Stomach (tissue), 9 donors: ENCODE measurements around the gene RCAN2. TPM values are rescaled to one million over a fixed set of nuclear protein-coding genes. Genes with fewer than 3 reads are reported as not detected.

ENCODE experiments used
- DNase-seq, 2 donors: peaks; one replicate each; pipeline versions ENCODE4 v3.0.0 to v3.0.0-alpha.2; 2013 to 2019
- H3K27ac ChIP-seq, 5 donors: fragments of 200-600 bp in 4 of 5; sonication (generic) in 4 of 5; one replicate each; pipeline ENCODE4 v1.5.1; 2013 to 2019; ENCODE audit warnings: mild to moderate bottlenecking in 1 of 5, moderate library complexity in 1 of 5
- H3K27me3 ChIP-seq, 3 donors: fragments of 200-600 bp; sonication (generic); one replicate each; pipeline ENCODE4 v1.5.1; 2017 to 2019; ENCODE audit warnings: mixed run types in 1 of 3
- H3K36me3 ChIP-seq, 4 donors: fragments of 200-600 bp; sonication (generic); 1 replicate in 3 of 4; 2 replicates in 1 of 4; pipeline ENCODE4 v1.5.1; 2016 to 2019
- H3K4me1 ChIP-seq, 4 donors: fragments of 200-600 bp; sonication (generic); one replicate each; pipeline ENCODE4 v1.5.1; 2016 to 2019
- H3K4me3 ChIP-seq, 4 donors: fragments of 200-600 bp; sonication (generic) in 3 of 4; one replicate each; pipeline ENCODE4 v1.5.1; 2016 to 2019; ENCODE audit warnings: mild to moderate bottlenecking in 1 of 4
- H3K9me3 ChIP-seq, 4 donors: fragments of 200-600 bp; sonication (generic); one replicate each; pipeline ENCODE4 v1.5.1; 2016 to 2019
- CTCF ChIP-seq, 7 experiments: fragments of 450-650 bp in 4 of 7; fragments of 200-600 bp in 3 of 7; sonication (generic) in 3 of 7; IDR thresholded peaks; one replicate each; pipeline ENCODE4 v1.5.1; 2016 to 2019; ENCODE audit warnings: antibody characterized with exemption in 7 of 7, control low read depth in 2 of 7, mild to moderate bottlenecking in 1 of 7
- EP300 ChIP-seq: sonication (generic); formaldehyde crosslinking; IDR thresholded peaks from one replicate; pipeline ENCODE4 v1.6.1; 2017; ENCODE audit warnings: antibody characterized with exemption
- POLR2A ChIP-seq, 4 donors: fragments of 450-650 bp; IDR thresholded peaks; one replicate each; pipeline ENCODE4 v1.6.1; 2016; ENCODE audit warnings: antibody characterized with exemption in 4 of 4, control low read depth in 2 of 4, mild to moderate bottlenecking in 1 of 4, moderate library complexity in 1 of 4
- POLR2AphosphoS5 ChIP-seq, 3 donors: sonication (generic); formaldehyde crosslinking; IDR thresholded peaks; one replicate each; pipeline ENCODE4 v1.6.1; 2016; ENCODE audit warnings: antibody characterized with exemption in 3 of 3
- WGBS, 5 donors: extraction: QIAGEN DNeasy Blood & Tissue Kit in 3 of 5; methylation state at CpG; one replicate each; pipeline versions ENCODE4 v1.1.5 to v1.1.7; 2013 to 2018; 5-methylcytosine and 5-hydroxymethylcytosine counted together
- intact Hi-C: fragments of 100-400 bp; cut with DNase I; formaldehyde crosslinking; loops from one replicate; pipeline ENCODE4 v1.15.1; 2023; ENCODE audit warnings: low total_unique reads
- polyA plus RNA-seq, 3 donors: library from polyadenylated mRNA; stranded (reverse); fragments of 200-250 nt; gene quantifications; one replicate each; pipeline ENCODE4 v1.2.3, GENCODE V29; 2013
- total RNA-seq, 5 donors: library from RNA; depleted of rRNA; stranded (reverse); fragments of >200 nt; gene quantifications; one replicate each; pipeline versions ENCODE4 v1.1.0 to v1.2.3, GENCODE V29; 2014 to 2016
- donor health status: healthy with polysubstance abuse.
- donor health status: Bipolar disorder and iron deficiency.
- donor health status: healthy.

The RCAN2 gene
- total and polyA plus RNA-seq, 8 donors: 7.2 to 69.2 (median 21.4) TPM

DNA sequence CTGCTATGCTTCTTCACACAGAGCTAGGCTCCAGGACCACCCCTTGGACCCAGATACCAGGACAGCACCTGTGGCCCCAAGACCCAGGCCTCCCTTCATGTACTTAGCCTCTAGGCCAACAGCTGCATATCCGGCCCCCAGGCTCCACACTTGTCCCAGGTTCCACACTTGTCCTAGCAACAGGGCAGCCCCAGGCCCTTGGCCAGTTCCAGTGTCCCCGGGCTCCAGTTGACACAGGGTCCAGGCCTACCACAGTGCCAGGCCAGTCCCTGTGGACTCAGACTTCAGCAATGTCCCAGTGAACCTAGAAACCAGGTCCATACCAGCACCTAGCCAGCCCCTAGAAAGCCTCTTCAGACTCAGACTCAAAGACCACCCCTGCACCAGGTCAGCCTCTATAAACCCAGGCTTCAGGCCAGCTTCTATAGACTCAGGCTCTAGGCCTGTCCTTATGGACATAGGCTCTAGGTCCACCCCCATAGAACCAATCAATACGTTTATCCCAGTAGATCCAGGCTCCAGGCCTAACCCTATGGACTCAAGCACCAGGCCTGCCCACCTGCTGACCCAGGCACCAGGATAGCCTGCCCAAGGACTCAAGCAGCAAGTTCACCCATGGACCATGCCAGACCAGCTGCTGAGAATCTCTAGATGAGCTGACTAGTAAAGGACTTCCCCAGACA is 46.3 kb downstream of the RCAN2 start:
- DNase-seq: no peak
- peaks cover 0 to 8% (median 2%) of the 10 kb centered on the region in 4 donors for H3K4me1 ChIP-seq
- TF ChIP-seq POLR2AphosphoS5 (IDR thresholded peaks at IDR 0.05) (no peak), POLR2A (IDR thresholded peaks at IDR 0.05) (no peak), CTCF (IDR thresholded peaks at IDR 0.05) (no peak), EP300 (no peak)
- H3K36me3 ChIP-seq: no peaks in the 10 kb centered on the region
- WGBS, 5 donors: 75 to 93% (median 89%) methylated on average over 2 to 3 of the region's 3 CpGs
- peak overlapping the region in 1 of 5 donors; percentile 29 for H3K27ac ChIP-seq
- H3K27me3 ChIP-seq: no peaks in the 10 kb centered on the region
- intact Hi-C loops: no loop called here
- H3K9me3 ChIP-seq: peaks cover 0 to 27% (median 16%) of the 10 kb centered on the region in 4 donors
- H3K4me3 ChIP-seq: no peak overlapping the region

- no peaks in the 10 kb centered on the region for H3K36me3 ChIP-seq
- H3K27me3 ChIP-seq: no peaks in the 10 kb centered on the region
- H3K27ac ChIP-seq: no peak overlapping the region
- 65 to 85% (median 77%) methylated on average over 3 of the region's 3 CpGs for WGBS, 5 donors
- H3K9me3 ChIP-seq: peaks cover 0 to 23% (median 15%) of the 10 kb centered on the region in 4 donors
- intact Hi-C loops: no loop called here
- TF ChIP-seq CTCF (IDR thresholded peaks at IDR 0.05) (no peak), POLR2AphosphoS5 (IDR thresholded peaks at IDR 0.05) (no peak), POLR2A (IDR thresholded peaks at IDR 0.05) (no peak), EP300 (no peak)
- peaks cover 0 to 19% (median 8%) of the 10 kb centered on the region in 4 donors for H3K4me1 ChIP-seq
- DNase-seq: no peak
- no peak overlapping the region for H3K4me3 ChIP-seq
These were observed 47.6 kb downstream of the RCAN2 start for GRCh38 chr6:46443623-46444022.

GRCh38 chr6:46440641-46441040 is 50.6 kb downstream of the RCAN2 start:
- Histone ChIP-seq H3K27me3 (no peaks in the 10 kb centered on the region), H3K36me3 (no peaks in the 10 kb centered on the region), H3K27ac (peak overlapping the region in 2 of 5 donors; percentile 15 to 43), H3K9me3 (peaks cover 0 to 8% (median 4%) of the 10 kb centered on the region in 4 donors), H3K4me1 (peaks cover 0 to 27% (median 12%) of the 10 kb centered on the region in 4 donors), H3K4me3 (no peak overlapping the region)
- DNase-seq: no peak
- intact Hi-C loops: no loop called here
- WGBS, 5 donors: 13 to 36% (median 18%) methylated on average over 1 of the region's 1 CpG
- TF ChIP-seq EP300 (no peak), POLR2AphosphoS5 (IDR thresholded peaks at IDR 0.05) (no peak), POLR2A (IDR thresholded peaks at IDR 0.05) (no peak), CTCF (IDR thresholded peaks at IDR 0.05) (no peak)

DNA sequence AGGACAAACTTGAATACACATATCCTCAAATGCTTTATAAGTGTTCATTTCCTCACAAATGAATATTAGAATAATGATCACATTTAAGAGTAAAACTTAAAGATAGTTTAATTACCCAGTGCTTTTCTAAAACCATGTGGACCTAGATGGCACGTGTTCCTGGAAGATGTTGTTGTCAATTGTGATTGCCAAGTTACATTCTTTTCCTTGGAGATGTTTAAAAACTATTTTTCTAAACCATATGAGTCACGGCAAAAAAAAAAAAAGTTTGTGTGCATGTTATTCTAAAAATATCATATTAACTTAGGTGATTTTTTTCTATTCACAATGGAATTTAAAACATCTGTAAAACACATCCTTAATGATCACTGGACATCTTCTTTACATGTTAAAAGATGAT is 51.1 kb downstream of the RCAN2 start:
- Histone ChIP-seq H3K4me3 (no peak overlapping the region), H3K36me3 (no peaks in the 10 kb centered on the region), H3K27ac (peak overlapping the region in 1 of 5 donors; percentile 43), H3K4me1 (peaks cover 0 to 27% (median 12%) of the 10 kb centered on the region in 4 donors), H3K9me3 (peaks cover 0 to 3% (median 1%) of the 10 kb centered on the region in 4 donors), H3K27me3 (no peaks in the 10 kb centered on the region)
- TF ChIP-seq EP300 (no peak), POLR2A (IDR thresholded peaks at IDR 0.05) (no peak), CTCF (IDR thresholded peaks at IDR 0.05) (no peak), POLR2AphosphoS5 (IDR thresholded peaks at IDR 0.05) (no peak)
- 41 to 72% (median 53%) methylated on average over 2 of the region's 2 CpGs for WGBS, 5 donors
- DNase-seq: no peak
- intact Hi-C loops: no loop called here
